Activated naive CD8-positive, alpha-beta T cell treated with anti-CD3 and anti-CD28 coated beads for 36 hours (primary cell): ENCODE results near the gene PDE4D. TPM values are rescaled to one million over a fixed set of nuclear protein-coding genes. Genes with fewer than 3 reads are reported as not detected.
"Not testable (repeated sequence)": the region's sequence is repeated elsewhere in the genome, so short reads cannot be mapped to it uniquely, and the experiment has no call there.

ENCODE experiments used
- DNase-seq: peaks from one replicate; pipeline ENCODE4 v3.0.0; 2021
- H3K27ac Mint-ChIP-seq: one replicate; pipeline ENCODE4 v1.8.0; 2022; ENCODE audit warnings: mild to moderate bottlenecking, moderate library complexity, mixed read lengths
- H3K27me3 Mint-ChIP-seq: one replicate; pipeline ENCODE4 v1.8.0; 2022; ENCODE audit warnings: mild to moderate bottlenecking, mixed read lengths
- H3K36me3 Mint-ChIP-seq: one replicate; pipeline ENCODE4 v1.8.0; 2021; ENCODE audit warnings: mild to moderate bottlenecking, mixed read lengths
- H3K4me1 Mint-ChIP-seq: one replicate; pipeline ENCODE4 v1.8.0; 2021; ENCODE audit warnings: mixed read lengths
- H3K4me3 Mint-ChIP-seq: one replicate; pipeline ENCODE4 v1.8.0; 2022; ENCODE audit warnings: mild to moderate bottlenecking, moderate library complexity, mixed read lengths
- H3K9me3 Mint-ChIP-seq: one replicate; pipeline ENCODE4 v1.8.0; 2022; ENCODE audit warnings: mixed read lengths
- total RNA-seq, 2 experiments: library from RNA; stranded (reverse); gene quantifications; one replicate each; pipeline ENCODE4 v1.2.3, GENCODE V29; 2021

The PDE4D gene
- total RNA-seq, 2 experiments from 2014 or later: 40.7 TPM

GRCh38 chr5:59421986-59422941 lies 471.3 kb downstream of the PDE4D start:
- Mint-ChIP-seq H3K36me3 (no peaks in the 10 kb centered on the region), H3K27me3 (peaks cover 3% of the 10 kb centered on the region), H3K9me3 (no peaks in the 10 kb centered on the region), H3K4me1 (no peaks in the 10 kb centered on the region), H3K27ac (no peak overlapping the region), H3K4me3 (no peak overlapping the region)
- no peak for DNase-seq

DNA sequence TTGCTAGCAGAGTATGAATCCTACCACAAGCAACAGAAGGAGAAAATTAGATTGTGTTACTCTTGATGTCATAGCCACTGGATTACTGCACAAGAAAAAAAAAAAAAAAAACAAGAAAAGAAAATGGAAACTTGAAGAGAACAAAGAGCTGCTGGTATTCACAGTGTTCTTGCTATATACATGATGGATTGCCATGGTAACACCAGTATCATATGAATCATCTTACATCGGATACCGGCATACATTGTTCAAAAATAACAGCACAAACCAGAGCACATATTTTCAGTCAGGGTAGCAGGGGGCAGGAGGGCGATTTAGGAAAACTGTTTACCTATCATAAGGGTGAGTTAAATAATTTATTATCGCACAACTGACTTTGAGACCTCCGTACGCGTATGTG lies 472.9 kb downstream of the PDE4D start:
- Mint-ChIP-seq H3K27me3 (peaks cover 6% of the 10 kb centered on the region), H3K9me3 (no peaks in the 10 kb centered on the region), H3K4me3 (no peak overlapping the region), H3K27ac (no peak overlapping the region), H3K36me3 (no peaks in the 10 kb centered on the region), H3K4me1 (no peaks in the 10 kb centered on the region)
- DNase-seq: no peak

DNA sequence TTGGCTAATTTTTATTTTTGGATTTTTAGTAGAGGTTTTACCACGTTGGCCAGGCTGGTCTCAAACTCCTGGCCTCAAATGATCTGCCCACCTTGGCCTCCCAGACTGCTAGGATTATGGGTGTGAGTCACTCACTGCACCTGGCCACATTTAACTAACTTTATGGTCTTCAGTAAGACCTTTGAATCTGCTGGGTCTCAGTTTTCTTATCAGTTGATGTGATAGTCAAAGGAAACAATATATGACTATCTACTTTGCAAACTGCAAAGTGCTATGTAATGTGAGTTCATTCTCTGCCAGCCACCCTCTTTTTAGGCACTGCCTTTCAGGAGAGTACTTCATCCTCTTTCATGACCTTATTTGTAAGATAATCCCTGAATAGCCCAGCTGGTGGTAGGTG lies 474.7 kb downstream of the PDE4D start:
- H3K4me1 Mint-ChIP-seq: no peaks in the 10 kb centered on the region
- no peak overlapping the region for H3K4me3 Mint-ChIP-seq
- H3K9me3 Mint-ChIP-seq: no peaks in the 10 kb centered on the region
- peaks cover 13% of the 10 kb centered on the region for H3K27me3 Mint-ChIP-seq
- no peak overlapping the region for H3K27ac Mint-ChIP-seq
- H3K36me3 Mint-ChIP-seq: no peaks in the 10 kb centered on the region
- DNase-seq: no peak

DNA sequence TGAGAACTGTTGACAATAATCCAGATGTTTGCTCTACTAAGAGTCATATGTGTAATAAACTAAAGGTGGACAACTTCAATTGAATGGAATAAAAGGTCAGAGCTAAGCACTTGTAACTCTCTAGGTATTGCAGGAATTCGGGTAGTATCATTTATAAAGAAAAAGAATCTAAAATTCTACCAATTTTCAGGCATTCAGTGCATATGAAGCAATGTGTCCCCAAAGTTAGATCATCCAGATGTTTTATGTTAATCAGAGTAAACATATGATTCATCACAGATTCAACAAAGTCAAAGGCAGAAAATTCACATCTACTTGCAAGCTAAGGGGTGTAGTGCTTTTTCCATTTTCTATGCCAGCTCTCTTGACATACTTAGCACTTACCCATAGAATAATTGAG lies 477.1 kb downstream of the PDE4D start:
- DNase-seq: no peak
- Mint-ChIP-seq H3K9me3 (no peaks in the 10 kb centered on the region), H3K4me1 (no peaks in the 10 kb centered on the region), H3K4me3 (no peak overlapping the region), H3K27ac (no peak overlapping the region), H3K27me3 (peaks cover 13% of the 10 kb centered on the region), H3K36me3 (no peaks in the 10 kb centered on the region)

GRCh38 chr5:59416026-59416425 lies 477.5 kb downstream of the PDE4D start:
- Mint-ChIP-seq H3K9me3 (no peaks in the 10 kb centered on the region), H3K4me1 (no peaks in the 10 kb centered on the region), H3K36me3 (no peaks in the 10 kb centered on the region), H3K27ac (no peak overlapping the region), H3K4me3 (no peak overlapping the region), H3K27me3 (peaks cover 13% of the 10 kb centered on the region)
- DNase-seq: no peak

DNA sequence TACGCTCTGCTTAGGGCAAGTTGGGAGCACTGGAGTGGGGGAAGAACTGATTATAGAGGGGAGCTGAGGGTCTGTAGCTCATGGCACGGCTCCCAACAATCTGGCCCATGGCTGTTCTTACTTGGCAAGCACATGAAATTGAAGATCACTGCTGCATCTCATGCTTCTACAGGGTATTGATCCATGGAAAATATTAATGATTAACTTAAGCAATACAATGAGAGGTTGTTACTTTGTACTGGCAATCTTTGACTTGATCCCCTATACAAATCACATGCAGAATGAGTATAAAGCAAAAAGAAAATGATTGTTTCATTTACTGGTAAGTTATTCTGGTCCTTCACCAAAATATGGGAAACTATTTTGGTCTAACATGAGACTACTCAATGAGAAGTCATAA lies 481.1 kb downstream of the PDE4D start:
- Mint-ChIP-seq H3K27me3 (peaks cover 13% of the 10 kb centered on the region), H3K4me1 (no peaks in the 10 kb centered on the region), H3K36me3 (no peaks in the 10 kb centered on the region), H3K9me3 (no peaks in the 10 kb centered on the region), H3K4me3 (no peak overlapping the region), H3K27ac (no peak overlapping the region)
- DNase-seq: no peak

DNA sequence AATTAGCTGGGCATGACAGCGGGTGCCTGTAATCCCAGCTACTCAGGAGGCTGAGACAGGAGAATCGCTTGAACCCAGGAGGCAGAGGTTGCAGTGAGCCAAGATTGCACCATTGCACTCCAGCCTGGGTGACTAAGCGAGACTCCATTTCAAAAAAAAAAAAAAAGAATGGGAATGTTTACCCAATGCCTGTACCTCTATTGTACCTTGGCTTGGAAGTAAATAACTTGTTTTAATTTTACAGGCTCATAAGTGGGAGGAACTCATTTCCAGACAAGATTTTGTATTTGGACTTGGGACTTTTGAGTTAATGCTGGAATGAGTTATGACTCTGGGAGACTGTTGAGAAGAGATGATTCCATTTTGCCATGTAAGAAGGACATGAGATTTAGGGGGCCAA lies 484.5 kb downstream of the PDE4D start:
- not testable (repeated sequence) for H3K36me3 Mint-ChIP-seq, H3K4me3 Mint-ChIP-seq, H3K27me3 Mint-ChIP-seq, DNase-seq, H3K9me3 Mint-ChIP-seq, H3K4me1 Mint-ChIP-seq, H3K27ac Mint-ChIP-seq

GRCh38 chr5:59407967-59408366 lies 485.6 kb downstream of the PDE4D start:
- Mint-ChIP-seq H3K36me3 (no peaks in the 10 kb centered on the region), H3K4me1 (no peaks in the 10 kb centered on the region), H3K27me3 (peaks cover 3% of the 10 kb centered on the region), H3K4me3 (no peak overlapping the region), H3K9me3 (peaks cover 1% of the 10 kb centered on the region), H3K27ac (no peak overlapping the region)
- no peak for DNase-seq

DNA sequence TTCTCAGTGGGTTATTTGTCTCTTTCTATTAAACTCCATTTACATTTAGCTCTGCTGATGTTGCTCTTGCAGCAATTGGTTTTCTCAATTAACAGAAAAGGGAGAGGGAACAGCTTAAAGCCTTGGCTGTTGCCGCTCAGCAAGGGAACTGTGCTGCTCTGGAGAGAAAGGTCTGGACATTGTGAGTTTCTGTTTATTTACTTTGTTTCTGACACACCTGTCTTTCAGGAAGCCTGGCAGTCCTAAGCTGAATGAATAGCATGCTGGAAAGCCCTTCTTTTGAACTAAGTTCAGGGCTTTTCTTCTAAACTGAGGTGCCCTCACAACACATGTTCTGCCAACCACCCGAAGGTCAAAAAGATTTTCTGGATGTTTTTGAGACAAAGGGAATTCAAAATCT lies 491.9 kb downstream of the PDE4D start:
- H3K4me1 Mint-ChIP-seq: no peaks in the 10 kb centered on the region
- H3K36me3 Mint-ChIP-seq: no peaks in the 10 kb centered on the region
- no peaks in the 10 kb centered on the region for H3K27me3 Mint-ChIP-seq
- no peaks in the 10 kb centered on the region for H3K9me3 Mint-ChIP-seq
- no peak for DNase-seq
- no peak overlapping the region for H3K4me3 Mint-ChIP-seq
- H3K27ac Mint-ChIP-seq: no peak overlapping the region

DNA sequence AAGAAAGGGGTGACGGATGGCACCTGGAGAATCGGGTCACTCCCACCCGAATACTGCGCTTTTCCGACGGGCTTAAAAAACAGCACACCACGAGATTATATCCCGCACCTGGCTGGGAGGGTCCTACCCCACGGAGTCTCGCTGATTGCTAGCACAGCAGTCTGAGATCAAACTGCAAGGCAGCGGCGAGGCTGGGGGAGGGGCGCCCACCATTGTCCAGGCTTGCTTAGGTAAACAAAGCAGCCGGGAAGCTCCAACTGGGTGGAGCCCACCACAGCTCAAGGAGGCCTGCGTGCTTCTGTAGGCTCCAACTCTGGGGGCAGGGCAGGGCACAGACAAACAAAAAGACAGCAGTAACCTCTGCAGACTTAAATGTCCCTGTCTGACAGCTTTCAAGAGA lies 498.6 kb downstream of the PDE4D start:
- H3K9me3 Mint-ChIP-seq, H3K27ac Mint-ChIP-seq, DNase-seq, H3K4me1 Mint-ChIP-seq, H3K36me3 Mint-ChIP-seq, H3K4me3 Mint-ChIP-seq: not testable (repeated sequence)
- H3K27me3 Mint-ChIP-seq: peaks cover 10% of the 10 kb centered on the region

DNA sequence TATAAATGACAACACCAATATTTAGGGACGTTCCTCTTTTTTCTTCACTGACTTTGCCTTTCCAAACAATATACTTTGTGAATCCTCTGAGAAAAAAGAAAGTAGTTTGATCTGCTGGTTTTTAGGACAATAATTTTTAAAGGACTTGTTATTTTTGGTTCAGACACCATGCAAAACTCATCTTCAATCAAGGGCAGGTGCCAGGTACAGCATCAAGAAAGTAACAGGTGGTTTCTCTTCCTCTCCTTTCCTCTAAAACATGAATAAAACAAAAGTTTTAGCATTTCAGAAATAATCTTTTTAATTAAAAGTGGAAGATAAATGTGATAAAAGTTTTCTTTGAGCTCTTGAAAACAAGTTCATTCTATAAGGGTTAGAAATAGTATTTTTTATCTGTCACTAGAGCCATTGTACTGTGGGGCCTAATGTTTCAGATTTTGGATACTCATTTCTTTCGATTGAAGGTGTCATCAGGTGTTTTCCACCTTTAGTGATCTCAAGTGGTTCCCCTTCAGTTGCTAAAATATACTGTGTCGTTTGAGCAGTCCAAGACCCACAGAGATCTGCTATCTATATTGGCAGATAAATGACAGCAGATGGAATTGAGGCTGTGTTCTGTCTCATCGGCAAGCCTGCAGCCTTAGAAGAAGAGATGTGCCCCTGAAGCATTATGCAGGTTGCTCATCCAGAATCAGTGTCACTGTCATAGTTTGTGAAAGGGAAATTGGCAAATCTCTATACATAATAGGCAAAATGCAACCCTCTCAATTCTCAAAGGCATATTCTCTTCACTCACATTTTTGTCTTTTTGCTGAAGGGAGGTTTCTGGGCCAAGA lies 499.7 kb downstream of the PDE4D start:
- Mint-ChIP-seq H3K4me3 (no peak overlapping the region), H3K36me3 (no peaks in the 10 kb centered on the region), H3K27ac (no peak overlapping the region), H3K4me1 (no peaks in the 10 kb centered on the region), H3K27me3 (peaks cover 10% of the 10 kb centered on the region), H3K9me3 (no peaks in the 10 kb centered on the region)
- no peak for DNase-seq

GRCh38 chr5:59391576-59391975 lies 501.9 kb downstream of the PDE4D start:
- no peak overlapping the region for H3K27ac Mint-ChIP-seq
- no peaks in the 10 kb centered on the region for H3K36me3 Mint-ChIP-seq
- H3K4me1 Mint-ChIP-seq: no peaks in the 10 kb centered on the region
- H3K9me3 Mint-ChIP-seq: no peaks in the 10 kb centered on the region
- peaks cover 10% of the 10 kb centered on the region for H3K27me3 Mint-ChIP-seq
- H3K4me3 Mint-ChIP-seq: no peak overlapping the region
- DNase-seq: no peak

DNA sequence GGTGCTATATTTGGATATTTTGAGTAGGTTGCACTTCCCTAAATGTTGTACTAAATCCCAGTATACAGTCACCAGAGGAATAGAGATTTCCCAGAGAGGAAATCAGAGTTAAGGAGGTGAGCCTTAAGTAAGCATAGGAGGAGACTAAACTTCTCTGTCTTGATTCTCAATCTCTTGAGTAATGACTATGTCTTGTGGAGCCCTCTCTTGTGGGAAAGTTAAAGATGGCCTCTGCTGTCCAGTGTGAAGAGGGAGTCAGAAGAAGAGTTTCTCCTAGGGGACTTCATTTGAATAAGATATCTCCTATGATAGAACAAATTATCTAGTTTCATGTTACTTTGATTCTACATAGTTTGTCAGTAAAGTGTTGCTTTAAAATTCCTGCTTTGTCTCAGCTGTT lies 502.5 kb downstream of the PDE4D start:
- Mint-ChIP-seq H3K27me3 (peaks cover 10% of the 10 kb centered on the region), H3K4me1 (no peaks in the 10 kb centered on the region), H3K36me3 (no peaks in the 10 kb centered on the region), H3K27ac (no peak overlapping the region), H3K9me3 (no peaks in the 10 kb centered on the region), H3K4me3 (no peak overlapping the region)
- no peak for DNase-seq

- no peak for DNase-seq
- Mint-ChIP-seq H3K4me3 (no peak overlapping the region), H3K27ac (no peak overlapping the region), H3K27me3 (peaks cover 10% of the 10 kb centered on the region), H3K9me3 (no peaks in the 10 kb centered on the region), H3K36me3 (no peaks in the 10 kb centered on the region), H3K4me1 (no peaks in the 10 kb centered on the region)
Measured at GRCh38 chr5:59390074-59390659, 503.4 kb downstream of the PDE4D start.

GRCh38 chr5:59387127-59387526 lies 506.4 kb downstream of the PDE4D start:
- H3K4me3 Mint-ChIP-seq: no peak overlapping the region
- H3K27ac Mint-ChIP-seq: no peak overlapping the region
- H3K4me1 Mint-ChIP-seq: no peaks in the 10 kb centered on the region
- peaks cover 4% of the 10 kb centered on the region for H3K27me3 Mint-ChIP-seq
- no peaks in the 10 kb centered on the region for H3K36me3 Mint-ChIP-seq
- no peaks in the 10 kb centered on the region for H3K9me3 Mint-ChIP-seq
- DNase-seq: no peak
